ENCODE data around the gene CST1.

- TF ChIP-seq EP300 (IDR thresholded peaks at IDR 0.05) (no peak), POLR2A (IDR thresholded peaks at IDR 0.05) (no peak), POLR2AphosphoS5 (IDR thresholded peaks at IDR 0.05) (no peak)
- TF ChIP-seq, protein P1, sequence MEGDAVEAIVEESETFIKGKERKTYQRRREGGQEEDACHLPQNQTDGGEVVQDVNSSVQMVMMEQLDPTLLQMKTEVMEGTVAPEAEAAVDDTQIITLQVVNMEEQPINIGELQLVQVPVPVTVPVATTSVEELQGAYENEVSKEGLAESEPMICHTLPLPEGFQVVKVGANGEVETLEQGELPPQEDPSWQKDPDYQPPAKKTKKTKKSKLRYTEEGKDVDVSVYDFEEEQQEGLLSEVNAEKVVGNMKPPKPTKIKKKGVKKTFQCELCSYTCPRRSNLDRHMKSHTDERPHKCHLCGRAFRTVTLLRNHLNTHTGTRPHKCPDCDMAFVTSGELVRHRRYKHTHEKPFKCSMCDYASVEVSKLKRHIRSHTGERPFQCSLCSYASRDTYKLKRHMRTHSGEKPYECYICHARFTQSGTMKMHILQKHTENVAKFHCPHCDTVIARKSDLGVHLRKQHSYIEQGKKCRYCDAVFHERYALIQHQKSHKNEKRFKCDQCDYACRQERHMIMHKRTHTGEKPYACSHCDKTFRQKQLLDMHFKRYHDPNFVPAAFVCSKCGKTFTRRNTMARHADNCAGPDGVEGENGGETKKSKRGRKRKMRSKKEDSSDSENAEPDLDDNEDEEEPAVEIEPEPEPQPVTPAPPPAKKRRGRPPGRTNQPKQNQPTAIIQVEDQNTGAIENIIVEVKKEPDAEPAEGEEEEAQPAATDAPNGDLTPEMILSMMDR (IDR thresholded peaks at IDR 0.05) = no peak
Measured at GRCh38 chr20:23763345-23763744, 12.6 kb upstream of the CST1 start.

Data from upper lobe of left lung (tissue), 4 donors.